Pancreas (tissue), 10 donors: Measurements from ENCODE around the gene CRP. TPM values are rescaled to one million over a fixed set of nuclear protein-coding genes. Genes with fewer than 3 reads are reported as not detected.

Experiments
- ATAC-seq, 4 donors: fragments of 200-7000 bp; cut with Tn5 transposase; one replicate each; pipeline versions ENCODE4 v1.8.0 to v1.9.1; 2020; ENCODE audit warnings: mild to moderate bottlenecking in 4 of 4, moderate library complexity in 4 of 4
- DNase-seq, 6 donors: peaks; one replicate each; pipeline ENCODE4 v3.0.0-alpha.2; 2020
- FAIRE-seq: peaks from 2 replicates; lab custom pipeline; 2012; peaks lifted over from hg19 to GRCh38; lab: Jason Lieb, UNC
- H3K27ac ChIP-seq, 4 donors: fragments of 200-600 bp; sonication (generic); 1 replicate in 3 of 4; 2 replicates in 1 of 4; pipeline versions ENCODE4 v1.5.0 to v1.8.0; 2020
- H3K27me3 ChIP-seq, 4 donors: fragments of 200-600 bp; one replicate each; pipeline ENCODE4 v1.8.0; 2021
- H3K36me3 ChIP-seq, 3 donors: fragments of 200-600 bp; sonication (generic) in 1 of 3; one replicate each; pipeline versions ENCODE4 v1.5.0 to v1.8.0; 2020 to 2021
- H3K4me1 ChIP-seq, 3 donors: fragments of 200-600 bp; one replicate each; pipeline ENCODE4 v1.8.0; 2021
- H3K4me3 ChIP-seq, 4 donors: fragments of 200-600 bp; sonication (generic) in 2 of 4; one replicate each; pipeline versions ENCODE4 v1.5.0 to v1.8.0; 2020 to 2021
- H3K9me3 ChIP-seq, 4 donors: fragments of 200-600 bp; one replicate each; pipeline ENCODE4 v1.8.0; 2021
- CTCF ChIP-seq, 4 donors: fragments of 200-600 bp; sonication (generic) in 3 of 4; IDR thresholded peaks; one replicate each; pipeline versions ENCODE4 v1.5.0 to v1.8.0; 2021; ENCODE audit warnings: antibody characterized with exemption in 4 of 4
- WGBS, 2 donors: extraction: QIAGEN DNeasy Blood & Tissue Kit; methylation state at CpG; one replicate each; pipeline ENCODE4 v1.1.7; 2013; 5-methylcytosine and 5-hydroxymethylcytosine counted together
- intact Hi-C, 3 donors: fragments of 100-400 bp; cut with DNase I; formaldehyde crosslinking; loops; one replicate each; pipeline versions ENCODE4 v1.11.1 to v1.14.2; 2022
- polyA plus RNA-seq, 2 donors: library from polyadenylated mRNA; stranded (reverse); fragments of 200-250 nt; gene quantifications; one replicate each; pipeline ENCODE4 v1.2.3, GENCODE V29; 2013
- total RNA-seq, 6 donors: library from RNA; stranded (reverse); fragmentation: NEBNext Ultra II Directional in 4 of 6; extraction: Animal tissue kit (Norgen Biotek cat#: 25700) in 4 of 6; gene quantifications; one replicate each; pipeline versions ENCODE4 v1.2.1 to v1.2.4, GENCODE V29; 2021 to 2023
- donor health status: healthy with polysubstance abuse.
- donor health status: DM: no; HTN: no; CAD: no; lungs with moderate emphysema.
- donor health status: DM: no; HTN: no; CAD: no.
- donor health status: control.
- donor health status: control.
- donor health status: Bipolar disorder and iron deficiency.
- donor health status: DM: yes; HTN: yes; CAD: no.
- donor health status: DM: no; HTN: no; CAD: no.
- donor health status: DM: no; HTN: no; CAD: no.
- donor health status: DM: yes; HTN: yes; CAD: no.

The CRP gene
- total and polyA plus RNA-seq, 8 donors = 1.3 to 148 (median 13.3) TPM

- intact Hi-C loops = no loop called here
- Histone ChIP-seq H3K4me3 (no peak overlapping the region), H3K27me3 (no peaks in the 10 kb centered on the region), H3K27ac (peak overlapping the region in 2 of 4 donors; percentile 75 to 82), H3K36me3 (no peaks in the 10 kb centered on the region), H3K9me3 (no peaks in the 10 kb centered on the region), H3K4me1 (peaks cover 0 to 46% (median 18%) of the 10 kb centered on the region in 3 donors)
- DNase-seq (peak in 5 of 6 donors; percentile 33 to 94 (median 76)), FAIRE-seq (no peak), ATAC-seq (peak; percentile 76 to 91 (median 86))
- 9 to 11% methylated on average over 4 of the region's 4 CpGs for WGBS, 2 donors
- no peak for TF ChIP-seq CTCF (IDR thresholded peaks at IDR 0.05)
Observed at GRCh38 chr1:159752135-159752580, 37.8 kb upstream of the CRP start.

- peak overlapping the region in 1 of 4 donors; percentile 75 for H3K27ac ChIP-seq
- DNase-seq = no peak
- no peak for ATAC-seq
- H3K27me3 ChIP-seq = no peaks in the 10 kb centered on the region
- intact Hi-C loops = no loop called here
- peaks cover 0 to 39% (median 18%) of the 10 kb centered on the region in 3 donors for H3K4me1 ChIP-seq
- TF ChIP-seq CTCF (IDR thresholded peaks at IDR 0.05) = no peak
- H3K9me3 ChIP-seq = no peaks in the 10 kb centered on the region
- H3K4me3 ChIP-seq = no peak overlapping the region
- no peak for FAIRE-seq
- H3K36me3 ChIP-seq = no peaks in the 10 kb centered on the region
Observed at GRCh38 chr1:159751031-159751430, 36.6 kb upstream of the CRP start.

- H3K27ac ChIP-seq = no peak overlapping the region
- intact Hi-C loops = no loop called here
- no peak for TF ChIP-seq CTCF (IDR thresholded peaks at IDR 0.05)
Observed at GRCh38 chr1:159750621-159751020, 36.2 kb upstream of the CRP start.

GRCh38 chr1:159749630-159750029 is 35.2 kb upstream of the CRP start:
- no peak for TF ChIP-seq CTCF (IDR thresholded peaks at IDR 0.05)
- WGBS, 2 donors = 69 to 77% methylated on average over 2 of the region's 2 CpGs
- H3K4me3 ChIP-seq = no peak overlapping the region
- intact Hi-C loops = no loop called here
- H3K9me3 ChIP-seq = no peaks in the 10 kb centered on the region
- ATAC-seq (no peak), DNase-seq (no peak), FAIRE-seq (no peak)
- H3K27me3 ChIP-seq = no peaks in the 10 kb centered on the region
- peaks cover 0 to 31% (median 18%) of the 10 kb centered on the region in 3 donors for H3K4me1 ChIP-seq
- H3K27ac ChIP-seq = no peak overlapping the region
- no peaks in the 10 kb centered on the region for H3K36me3 ChIP-seq

More at GRCh38 chr1:159750621-159751020, 36.2 kb upstream of the CRP start:
- H3K9me3 ChIP-seq = no peaks in the 10 kb centered on the region
- no peak overlapping the region for H3K4me3 ChIP-seq
- no peaks in the 10 kb centered on the region for H3K36me3 ChIP-seq
- peaks cover 0 to 35% (median 18%) of the 10 kb centered on the region in 3 donors for H3K4me1 ChIP-seq
- ATAC-seq (no peak), FAIRE-seq (no peak), DNase-seq (no peak)
- H3K27me3 ChIP-seq = no peaks in the 10 kb centered on the region

GRCh38 chr1:159748370-159748769 is 34.0 kb upstream of the CRP start:
- H3K36me3 ChIP-seq = no peaks in the 10 kb centered on the region
- intact Hi-C loops = no loop called here
- WGBS, 2 donors = 77 to 92% methylated on average over 1 of the region's 1 CpG
- peaks cover 0 to 20% (median 15%) of the 10 kb centered on the region in 3 donors for H3K4me1 ChIP-seq
- no peak overlapping the region for H3K4me3 ChIP-seq
- no peak for TF ChIP-seq CTCF (IDR thresholded peaks at IDR 0.05)
- DNase-seq = no peak
- H3K27ac ChIP-seq = no peak overlapping the region
- no peak for ATAC-seq
- H3K27me3 ChIP-seq = no peaks in the 10 kb centered on the region
- no peaks in the 10 kb centered on the region for H3K9me3 ChIP-seq
- no peak for FAIRE-seq
